Fibroblast of the aortic adventitia (primary cell): ENCODE data around the gene MYL4. TPM values are rescaled to one million over a fixed set of nuclear protein-coding genes. Genes with fewer than 3 reads are reported as not detected.
"Not testable (repeated sequence)": the region's sequence is repeated elsewhere in the genome, so short reads cannot be mapped to it uniquely, and the experiment has no call there.

Experiments
- DNase-seq: peaks from one replicate; pipeline ENCODE4 v3.0.0-alpha.2; 2010; ENCODE audit warnings: low read depth
- H3K4me3 ChIP-seq: 2 replicates; pipeline ENCODE4 v1.5.1; 2011; ENCODE audit warnings: low read depth, mild to moderate bottlenecking, control low read depth, low read length, moderate library complexity
- total RNA-seq: library from RNA; depleted of rRNA; stranded (reverse); fragments of >200 nt; gene quantifications from 2 replicates; pipeline ENCODE4 v1.2.3, GENCODE V29; 2012; ENCODE audit warnings: low replicate concordance
- TF ChIP-seq, protein P1 (sequence below): IDR thresholded peaks from 2 replicates; pipeline ENCODE4 v1.5.1; 2011; ENCODE audit warnings: mild to moderate bottlenecking, low read length, control low read depth, inconsistent platforms; ENCODE audit not compliant: insufficient read depth

The MYL4 gene
- total RNA-seq, 1 donor = not detected

DNA sequence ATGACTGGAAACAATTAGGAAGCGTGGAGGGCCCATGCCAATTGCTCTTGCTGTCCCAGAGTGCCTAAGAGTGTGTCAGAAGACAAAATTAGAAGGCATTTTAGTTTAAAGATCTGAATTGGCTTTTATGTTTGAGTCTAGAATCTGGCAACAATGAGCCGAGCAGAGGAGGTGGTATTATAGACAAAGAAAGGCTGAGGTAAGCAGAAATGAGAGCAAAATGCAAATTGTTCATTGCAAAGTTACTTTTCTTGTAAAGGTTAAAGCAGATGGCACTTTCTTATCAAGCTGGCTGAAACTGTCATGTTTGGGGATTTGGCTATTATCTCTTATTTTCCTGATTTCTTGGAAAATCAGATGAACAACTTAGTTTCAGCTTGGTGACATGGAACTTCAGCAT is 3.3 kb downstream of the MYL4 start:
- no peak for DNase-seq
- TF ChIP-seq, protein P1, sequence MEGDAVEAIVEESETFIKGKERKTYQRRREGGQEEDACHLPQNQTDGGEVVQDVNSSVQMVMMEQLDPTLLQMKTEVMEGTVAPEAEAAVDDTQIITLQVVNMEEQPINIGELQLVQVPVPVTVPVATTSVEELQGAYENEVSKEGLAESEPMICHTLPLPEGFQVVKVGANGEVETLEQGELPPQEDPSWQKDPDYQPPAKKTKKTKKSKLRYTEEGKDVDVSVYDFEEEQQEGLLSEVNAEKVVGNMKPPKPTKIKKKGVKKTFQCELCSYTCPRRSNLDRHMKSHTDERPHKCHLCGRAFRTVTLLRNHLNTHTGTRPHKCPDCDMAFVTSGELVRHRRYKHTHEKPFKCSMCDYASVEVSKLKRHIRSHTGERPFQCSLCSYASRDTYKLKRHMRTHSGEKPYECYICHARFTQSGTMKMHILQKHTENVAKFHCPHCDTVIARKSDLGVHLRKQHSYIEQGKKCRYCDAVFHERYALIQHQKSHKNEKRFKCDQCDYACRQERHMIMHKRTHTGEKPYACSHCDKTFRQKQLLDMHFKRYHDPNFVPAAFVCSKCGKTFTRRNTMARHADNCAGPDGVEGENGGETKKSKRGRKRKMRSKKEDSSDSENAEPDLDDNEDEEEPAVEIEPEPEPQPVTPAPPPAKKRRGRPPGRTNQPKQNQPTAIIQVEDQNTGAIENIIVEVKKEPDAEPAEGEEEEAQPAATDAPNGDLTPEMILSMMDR = no peak
- no peak overlapping the region for H3K4me3 ChIP-seq

- no peak for DNase-seq
- TF ChIP-seq, protein P1 = no peak
- H3K4me3 ChIP-seq = no peak overlapping the region
These were observed 4.4 kb downstream of the MYL4 start for GRCh38 chr17:47213540-47213939.

- TF ChIP-seq, protein P1 = no peak
- DNase-seq = no peak
These were observed 5.8 kb downstream of the MYL4 start for GRCh38 chr17:47214931-47215330.

DNA sequence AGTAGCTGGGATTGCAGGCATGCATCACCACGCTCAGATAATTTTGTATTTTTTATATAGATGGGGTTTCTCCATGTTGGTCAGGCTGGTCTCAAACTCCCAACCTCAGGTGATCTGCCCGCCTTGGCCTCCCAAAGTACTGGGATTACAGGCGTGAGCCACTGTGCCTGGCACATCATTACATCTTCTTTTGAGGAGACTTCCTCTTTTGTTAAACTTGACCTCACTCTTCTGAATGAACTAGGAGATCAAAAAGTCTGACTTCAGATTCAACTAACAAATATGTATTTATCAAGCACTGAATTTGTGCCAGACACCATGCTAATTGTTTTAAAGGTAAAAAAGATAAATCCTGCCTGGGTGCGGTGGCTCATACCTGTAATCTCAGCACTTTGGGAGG is 7.7 kb downstream of the MYL4 start:
- not testable (repeated sequence) for DNase-seq, H3K4me3 ChIP-seq

More at GRCh38 chr17:47214931-47215330, 5.8 kb downstream of the MYL4 start:
- H3K4me3 ChIP-seq = no peak overlapping the region

DNA sequence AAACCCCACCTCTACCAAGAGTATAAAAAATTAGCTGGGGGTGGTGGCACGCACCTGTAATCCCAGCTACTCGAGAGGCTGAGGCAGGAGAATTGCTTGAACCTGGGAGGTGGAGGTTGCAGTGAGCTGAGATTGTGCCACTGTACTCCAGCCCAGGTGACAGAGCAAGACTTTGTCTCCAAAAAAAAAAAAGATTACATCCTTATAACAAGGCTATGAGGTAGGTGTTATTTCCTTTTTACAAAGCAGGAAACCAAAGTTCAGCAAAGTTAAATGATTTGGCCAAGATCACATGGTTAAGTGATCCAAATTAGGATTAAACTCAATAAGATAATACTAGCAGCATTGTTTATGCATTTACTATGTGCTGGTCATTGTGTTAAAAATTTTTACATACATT is 8.1 kb downstream of the MYL4 start:
- DNase-seq, H3K4me3 ChIP-seq: not testable (repeated sequence)

DNA sequence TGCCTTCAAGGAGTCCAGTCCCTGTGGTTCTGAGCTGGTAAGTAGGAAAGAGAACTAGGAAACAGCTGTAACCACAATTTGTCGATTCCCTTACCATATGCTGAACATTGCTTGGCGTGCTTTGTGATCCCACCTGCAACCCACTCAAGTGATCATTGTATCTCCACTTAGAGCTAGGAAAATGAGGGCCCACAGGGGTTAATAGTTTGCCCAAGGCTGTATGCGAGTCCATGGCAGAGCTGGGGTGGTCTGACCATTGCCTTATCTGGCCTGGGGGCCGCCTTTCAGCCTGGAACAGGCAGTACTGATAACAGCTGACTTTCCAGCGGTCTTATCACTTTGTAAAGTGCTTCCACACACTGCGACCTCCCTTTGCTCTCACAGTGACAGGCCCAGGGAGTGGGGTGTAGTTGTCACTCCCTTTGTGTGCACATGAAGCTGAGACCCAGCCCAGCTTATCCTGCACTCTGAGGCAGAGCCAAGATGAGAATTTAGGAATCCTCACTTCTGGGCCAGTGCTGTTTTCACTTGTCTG is 9.8 kb downstream of the MYL4 start:
- TF ChIP-seq, protein P1 = no peak
- no peak for DNase-seq

GRCh38 chr17:47219621-47220475 is 10.7 kb downstream of the MYL4 start:
- DNase-seq = no peak
- no peak overlapping the region for H3K4me3 ChIP-seq
- TF ChIP-seq, protein P1 = no peak

More for the DNA sequence above, 9.8 kb downstream of the MYL4 start:
- H3K4me3 ChIP-seq = no peak overlapping the region
